NCI-H345 treated with DMSO at 0.1 percent for 48 hours (cell line): ENCODE results near the gene MROH8.

ENCODE experiments used
- DNase-seq: peaks from one replicate; lab custom pipeline; 2025; ENCODE audit not compliant: unreplicated experiment; lab: John Stamatoyannopoulos, UW

MROH8 gene

DNA sequence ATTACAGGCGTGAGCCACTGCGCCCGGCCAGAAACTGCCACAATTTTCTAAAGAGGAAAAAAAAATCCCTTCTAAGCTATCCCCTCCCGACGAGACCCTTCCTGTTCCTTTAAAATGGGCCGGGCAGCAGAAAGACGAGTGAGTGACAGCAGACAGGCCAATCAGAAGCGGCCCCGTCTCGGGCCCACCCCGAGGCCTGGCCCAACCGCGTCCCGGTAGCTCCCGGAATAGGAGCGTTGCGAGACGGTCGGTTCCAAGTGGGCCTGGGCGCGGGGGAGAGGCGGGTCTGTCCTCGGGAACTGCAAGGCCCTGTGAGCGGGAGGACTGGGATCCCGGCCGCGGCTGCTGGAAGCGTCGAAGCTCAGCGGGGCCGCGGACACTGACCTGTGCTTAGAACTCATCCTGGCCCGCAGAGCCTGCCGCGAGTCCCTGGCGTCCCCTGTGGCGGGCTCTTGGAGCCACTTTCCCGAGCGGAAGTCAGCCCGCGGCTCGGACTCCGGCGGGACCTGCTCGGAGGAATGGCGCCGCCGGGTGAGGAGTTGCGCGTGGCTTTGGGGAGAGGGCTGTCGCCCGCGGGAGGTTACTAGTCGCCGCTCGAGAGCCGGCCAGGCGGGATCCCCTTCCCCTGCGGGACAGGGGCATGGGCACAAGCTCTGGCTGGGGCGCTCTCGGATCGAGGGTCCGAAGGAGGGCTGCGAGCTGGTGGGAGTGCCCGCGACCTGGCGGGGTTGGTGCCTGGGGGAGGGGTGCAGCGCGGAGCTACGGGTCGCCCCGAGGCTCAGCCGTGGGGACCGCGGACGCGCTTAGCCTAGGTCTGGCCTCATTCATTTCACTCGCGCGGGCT lies at the start of gene MROH8, which contains the start of gene RPN2:
TSS of gene MROH8 (minus strand) at position 710 of the 844 bp plus-strand sequence.
TSS of gene RPN2 (plus strand) at position 492 of the 844 bp plus-strand sequence. CDS start at position 519, 27 bp downstream.
- peak; percentile 97 for DNase-seq

DNA sequence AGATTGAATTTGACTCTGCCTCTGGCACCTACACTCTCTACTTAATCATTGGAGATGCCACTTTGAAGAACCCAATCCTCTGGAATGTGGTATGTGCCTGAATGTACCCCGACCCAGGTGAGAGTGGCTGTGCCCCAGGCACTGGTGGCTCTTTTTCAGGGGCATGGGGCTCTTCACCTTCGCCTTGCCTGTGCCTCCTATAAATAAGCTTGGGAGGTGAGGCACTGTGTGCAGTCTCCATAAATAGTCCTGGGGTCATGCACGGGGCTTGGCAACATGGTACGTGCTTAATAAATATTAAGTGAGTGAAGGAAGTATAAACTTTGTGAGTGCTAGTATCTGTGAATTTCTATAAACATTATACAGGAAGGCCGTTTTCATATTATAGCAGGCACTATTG lies 49.3 kb upstream of the MROH8 start:
- DNase-seq = no peak

DNA sequence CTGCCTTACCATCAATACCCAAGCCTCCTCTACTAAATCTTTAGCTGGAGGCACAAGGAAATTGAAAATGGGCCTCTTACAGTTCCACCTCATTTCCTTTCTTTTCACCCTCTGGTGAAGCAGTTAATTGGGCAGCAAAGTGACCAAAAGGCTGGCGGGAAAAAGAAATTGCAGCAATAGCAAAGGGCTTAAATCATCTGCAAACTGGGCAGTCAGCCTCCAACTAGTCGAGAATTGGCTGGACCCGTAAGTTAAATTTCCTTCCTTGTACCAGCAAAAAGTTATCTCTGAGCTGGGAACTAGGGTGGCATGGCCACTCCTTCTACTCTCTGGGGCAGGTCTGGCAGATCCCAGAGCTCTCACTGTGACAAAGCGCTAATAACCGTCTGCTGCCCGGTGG lies 48.7 kb upstream of the MROH8 start:
- DNase-seq = no peak

DNA sequence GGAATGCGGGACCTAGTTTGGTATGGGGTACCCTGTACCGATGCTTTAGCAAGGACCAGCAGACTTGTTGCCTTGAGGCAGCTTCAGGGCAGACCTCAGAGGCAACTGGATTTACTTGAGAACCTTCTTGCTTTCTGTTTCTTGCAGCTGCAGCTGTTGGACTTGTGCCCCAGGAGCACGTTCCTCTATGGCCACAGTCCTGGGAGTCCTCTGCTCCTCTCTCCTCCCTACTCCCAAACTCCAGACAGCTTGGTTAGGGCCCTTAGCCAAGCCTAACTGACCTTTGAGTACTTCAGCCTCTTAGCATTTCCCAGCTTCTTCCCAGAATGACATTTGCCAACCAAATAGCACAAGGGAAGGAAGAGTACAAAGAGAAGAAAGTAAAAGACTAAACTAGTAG lies 47.5 kb upstream of the MROH8 start:
- no peak for DNase-seq

DNA sequence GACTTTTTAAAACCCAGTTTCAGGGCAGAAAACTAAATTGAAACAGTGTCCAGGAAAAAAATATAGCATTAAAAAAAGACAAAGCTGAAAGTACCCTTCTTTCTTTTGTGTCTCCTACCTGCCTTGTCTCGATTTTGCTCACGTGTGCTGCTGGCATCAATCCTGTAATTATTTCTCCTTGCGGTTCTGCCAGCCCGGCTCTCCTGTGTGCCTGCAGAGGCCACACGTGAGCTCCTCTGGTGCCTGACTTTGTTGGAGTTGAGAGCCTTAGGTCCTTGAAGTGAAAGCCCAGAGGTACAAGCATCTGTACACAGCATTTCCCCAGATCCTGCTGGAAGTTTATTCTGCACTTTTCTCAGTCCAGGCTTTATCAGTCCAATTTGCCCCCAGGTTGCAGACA lies 45.8 kb upstream of the MROH8 start:
- no peak for DNase-seq

DNA sequence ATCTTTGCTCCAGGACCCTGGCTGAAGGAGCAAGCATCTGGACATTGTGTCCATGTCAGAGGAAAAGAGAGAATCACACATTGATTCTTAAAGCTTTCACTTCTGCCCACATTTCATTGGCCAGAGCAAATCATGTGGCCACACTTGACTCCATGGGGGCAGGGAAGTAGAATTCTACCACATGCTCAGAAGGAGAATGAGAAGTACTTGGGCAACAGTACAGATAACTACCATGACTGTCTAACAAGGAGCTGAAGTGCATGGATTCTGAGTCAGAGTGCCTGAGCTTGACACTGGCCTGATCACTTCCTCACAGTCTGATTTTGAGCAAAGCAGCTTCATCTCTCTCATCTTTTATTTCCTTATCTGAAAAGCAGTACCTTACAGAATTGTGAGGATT lies 43.7 kb upstream of the MROH8 start:
- DNase-seq = no peak

DNA sequence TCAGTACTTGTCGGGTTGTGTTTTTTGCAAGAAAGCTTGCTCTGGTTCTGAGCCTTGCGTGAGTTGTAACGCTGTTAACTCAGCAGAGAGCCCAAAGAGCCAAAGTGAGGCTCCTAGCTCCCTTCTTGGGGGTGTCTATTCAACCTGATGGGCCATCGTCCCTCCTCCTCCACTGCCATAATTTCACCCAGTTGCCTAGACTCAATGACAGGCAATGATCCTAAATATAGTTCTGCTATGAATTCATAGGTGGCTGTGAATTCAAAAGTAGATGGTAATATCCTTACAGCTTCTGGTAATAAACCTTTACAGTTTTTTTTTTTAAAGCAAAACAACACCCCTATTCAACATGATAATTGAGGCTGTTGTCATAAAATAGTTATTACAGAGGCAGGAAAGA lies 42.7 kb upstream of the MROH8 start:
- DNase-seq = no peak

DNA sequence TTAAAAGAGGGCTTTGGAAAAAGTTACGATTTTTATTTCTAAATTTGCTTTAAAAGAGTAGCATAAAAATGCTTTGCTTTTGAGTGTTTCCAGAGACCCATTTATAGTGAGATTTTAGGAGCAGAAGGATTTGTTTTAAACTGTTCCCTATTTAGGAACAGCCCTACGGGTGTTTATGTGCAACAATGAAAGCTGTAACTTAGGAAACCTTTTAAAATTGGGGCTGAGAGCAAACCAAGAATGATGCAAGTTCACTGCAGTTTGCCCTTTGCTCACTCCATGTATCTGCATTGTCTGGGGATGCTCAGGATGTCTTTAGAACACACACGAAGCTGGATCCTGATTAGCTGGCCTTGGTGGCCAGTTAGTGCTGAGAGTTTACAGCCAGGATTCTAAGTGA lies 41.4 kb upstream of the MROH8 start:
- DNase-seq = no peak

DNA sequence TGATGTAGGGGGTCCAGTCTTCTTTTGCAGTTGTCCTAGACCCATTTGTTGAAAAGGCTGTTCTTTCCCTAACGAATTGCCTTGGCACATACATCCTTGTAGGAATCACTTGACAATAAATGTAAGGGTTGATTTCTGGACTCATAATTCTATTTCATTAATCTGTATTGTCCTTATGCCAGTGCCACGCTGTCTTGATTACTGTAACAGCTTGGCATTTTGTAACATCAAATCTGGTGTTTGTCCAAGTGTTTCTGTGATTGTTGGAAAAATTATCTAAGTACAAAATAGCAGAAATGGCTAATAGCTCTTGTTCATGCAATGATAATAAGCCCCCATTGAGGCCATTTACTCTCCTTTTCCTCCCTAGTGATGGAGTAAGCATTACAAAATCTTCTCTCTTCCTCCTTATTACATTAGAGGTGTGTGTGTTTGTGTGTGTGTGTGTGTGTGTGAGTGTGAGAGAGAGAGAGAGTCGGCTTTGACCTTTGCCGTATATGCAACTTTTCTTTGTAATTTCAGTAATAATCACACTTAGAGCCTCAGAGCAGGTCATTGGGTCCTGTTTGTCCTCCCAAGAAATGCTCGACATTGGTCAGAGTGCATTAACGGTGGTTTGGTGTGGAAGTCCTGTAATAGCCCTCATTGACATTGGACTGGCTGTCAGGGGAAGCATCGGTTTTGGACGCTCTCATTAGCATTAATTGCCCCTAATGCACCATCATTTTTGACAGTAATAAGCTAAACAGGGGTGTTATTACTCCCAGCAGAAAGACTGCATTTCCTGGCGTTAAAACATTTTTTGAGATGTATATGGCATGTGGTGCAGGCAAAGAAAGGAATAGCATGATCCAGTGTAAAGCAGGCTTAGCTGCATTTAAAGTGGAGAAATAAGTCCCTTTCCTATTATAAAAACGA lies 40.7 kb upstream of the MROH8 start:
- no peak for DNase-seq

DNA sequence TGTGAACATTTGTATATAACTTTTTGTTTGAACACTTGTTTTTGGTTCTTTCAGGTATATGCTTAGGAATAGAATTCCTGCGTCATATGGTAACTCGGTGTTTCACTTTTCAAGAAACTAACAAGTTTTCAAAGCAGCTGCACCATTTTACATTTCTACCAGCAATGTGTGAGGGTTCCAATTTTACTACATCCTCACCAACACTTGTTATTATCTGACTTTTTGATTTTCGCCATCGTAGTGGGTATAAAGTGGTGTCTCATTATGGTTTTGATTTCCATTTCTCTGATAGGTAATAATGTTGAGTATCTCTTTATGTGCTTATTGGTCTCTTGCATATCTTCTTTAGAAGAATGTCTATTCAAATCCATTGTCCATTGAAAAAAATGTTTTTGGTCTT lies 39.6 kb upstream of the MROH8 start:
- no peak for DNase-seq

DNA sequence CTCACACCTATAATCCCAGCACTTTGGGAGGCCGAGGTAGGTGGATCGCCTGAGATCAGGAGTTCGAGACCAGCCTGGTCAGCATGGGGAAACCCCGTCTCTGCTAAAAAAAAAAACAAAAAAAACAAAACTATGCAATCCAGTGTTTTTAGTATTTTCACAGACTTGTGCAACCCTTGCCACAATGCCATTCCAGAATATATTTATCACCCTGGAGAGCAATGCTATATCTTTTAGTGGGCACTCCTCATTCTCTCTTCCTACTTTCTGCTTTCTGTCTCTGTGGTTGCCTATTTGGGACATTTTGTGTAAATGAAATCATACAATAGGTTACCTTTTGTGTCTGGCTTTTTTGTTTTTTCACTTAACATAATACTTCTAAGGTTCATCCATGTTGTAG lies 39.1 kb upstream of the MROH8 start:
- DNase-seq = no peak

DNA sequence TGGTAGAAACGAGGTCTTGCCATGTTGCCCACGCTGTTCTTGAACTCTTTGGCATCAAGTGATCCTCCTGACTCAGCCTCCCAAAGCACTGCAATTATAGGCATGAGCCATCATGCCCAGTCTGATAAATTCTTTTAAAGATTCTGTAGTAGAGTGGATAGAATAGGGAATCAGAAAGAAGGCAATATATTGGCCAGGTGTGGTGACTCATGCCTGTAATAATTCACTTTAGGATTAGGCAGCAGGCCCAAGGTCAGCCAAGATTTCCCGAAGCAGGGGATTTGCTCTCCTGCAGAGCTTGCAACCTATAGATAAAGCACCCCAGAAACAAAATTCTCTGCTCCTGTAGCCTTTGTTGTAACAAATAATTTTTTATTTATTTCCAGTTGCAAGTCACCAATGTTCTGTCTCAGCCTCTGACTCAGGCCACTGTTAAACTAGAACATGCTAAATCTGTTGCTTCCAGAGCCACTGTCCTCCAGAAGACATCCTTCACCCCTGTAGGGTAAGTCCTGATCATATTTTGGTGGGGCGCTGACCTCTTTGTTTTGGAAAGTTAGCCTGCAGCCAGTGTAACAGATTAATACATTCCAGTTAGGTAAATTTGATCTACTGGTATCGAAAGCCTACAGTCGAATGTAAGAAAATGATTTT lies 30.4 kb upstream of the MROH8 start:
- DNase-seq = no peak

DNA sequence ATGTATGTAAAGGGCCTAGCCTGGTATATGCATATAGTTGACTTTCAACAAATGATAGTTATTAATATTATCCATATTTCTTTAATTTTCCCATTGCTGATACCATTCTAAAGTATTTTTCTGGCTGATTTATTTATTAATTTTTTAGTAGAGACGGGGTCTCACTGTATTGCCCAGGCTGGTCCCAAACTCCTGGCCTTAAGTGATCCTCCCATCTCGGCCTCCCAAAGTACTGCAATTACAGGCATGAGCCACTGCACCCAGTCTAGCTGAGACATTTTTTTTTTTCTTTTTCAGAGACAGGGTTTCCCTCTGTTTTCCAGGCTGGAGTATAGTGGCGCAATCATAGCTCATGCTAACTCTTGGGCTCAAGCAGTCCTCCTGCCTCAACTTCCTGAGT lies 29.8 kb upstream of the MROH8 start:
- no peak for DNase-seq

DNA sequence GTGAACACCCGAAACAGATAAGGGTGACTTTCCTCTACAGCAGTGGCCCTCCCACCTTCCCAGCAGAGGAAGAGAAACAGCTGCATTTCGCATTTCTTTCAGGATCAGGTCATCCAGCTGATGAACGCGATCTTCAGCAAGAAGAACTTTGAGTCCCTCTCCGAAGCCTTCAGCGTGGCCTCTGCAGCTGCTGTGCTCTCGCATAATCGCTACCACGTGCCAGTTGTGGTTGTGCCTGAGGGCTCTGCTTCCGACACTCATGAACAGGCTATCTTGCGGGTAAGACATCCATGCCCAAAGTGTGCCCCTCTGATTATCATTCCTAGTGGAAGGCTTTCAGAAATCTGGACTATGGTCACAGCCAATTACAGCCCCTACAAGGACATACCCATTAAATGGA lies 27.8 kb upstream of the MROH8 start:
- no peak for DNase-seq

DNA sequence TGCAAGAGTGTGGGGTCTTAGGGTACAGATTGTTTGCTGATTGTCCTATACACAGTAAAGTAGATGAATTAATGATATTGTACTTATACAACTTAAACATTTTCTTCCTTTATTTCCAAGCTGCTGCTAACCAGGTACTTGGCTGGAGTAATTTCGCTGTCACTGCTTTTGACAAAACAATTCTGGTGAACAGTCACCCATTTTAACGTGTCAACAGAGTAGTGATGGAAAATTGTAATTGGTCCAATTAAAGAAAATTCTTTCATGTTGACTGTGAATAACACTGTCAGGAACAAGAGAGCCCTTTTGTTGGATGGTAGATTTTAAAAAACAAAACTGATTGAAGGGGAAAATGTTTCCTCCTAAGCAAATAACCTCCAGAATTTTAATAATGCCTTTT lies 26.4 kb upstream of the MROH8 start:
- no peak for DNase-seq

DNA sequence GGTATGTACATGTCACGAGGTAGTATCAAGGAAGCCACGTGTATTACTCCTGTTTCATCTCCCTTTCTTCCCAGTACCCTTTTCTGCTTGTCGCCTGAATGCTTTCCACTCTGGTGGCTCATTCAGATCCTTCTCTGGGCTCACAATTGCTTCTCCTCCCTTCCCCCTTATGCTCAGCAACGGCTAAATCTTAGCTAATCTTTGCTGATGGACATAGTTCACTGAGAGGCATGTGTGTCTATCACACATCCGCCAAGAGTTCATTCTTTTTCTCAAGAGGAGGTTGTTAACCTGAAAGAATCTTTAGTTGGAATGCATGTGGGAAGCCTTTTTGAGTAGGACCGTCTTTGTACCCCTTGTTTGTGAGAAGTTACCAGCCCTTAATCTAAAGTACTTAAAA lies 25.8 kb upstream of the MROH8 start:
- DNase-seq = no peak

DNA sequence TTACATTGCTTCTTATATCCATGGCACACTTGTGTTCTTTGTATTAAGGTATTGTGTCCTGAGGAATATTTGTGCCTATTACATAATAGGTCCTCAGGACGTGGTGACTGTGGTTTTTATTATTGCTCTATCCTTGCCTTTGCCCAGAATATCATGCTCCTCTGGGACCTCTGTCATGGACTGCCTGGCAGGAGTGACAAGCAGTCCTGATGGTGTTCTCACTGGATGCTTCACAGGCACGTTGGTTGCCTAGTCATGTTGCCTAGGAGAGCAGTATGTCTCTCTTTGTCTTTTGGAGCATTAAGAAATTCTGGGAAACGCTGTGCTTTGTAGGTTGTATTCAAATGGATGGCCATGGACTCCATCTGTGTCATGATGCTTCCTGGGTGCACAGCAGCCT lies 24.7 kb upstream of the MROH8 start:
- DNase-seq = no peak

DNA sequence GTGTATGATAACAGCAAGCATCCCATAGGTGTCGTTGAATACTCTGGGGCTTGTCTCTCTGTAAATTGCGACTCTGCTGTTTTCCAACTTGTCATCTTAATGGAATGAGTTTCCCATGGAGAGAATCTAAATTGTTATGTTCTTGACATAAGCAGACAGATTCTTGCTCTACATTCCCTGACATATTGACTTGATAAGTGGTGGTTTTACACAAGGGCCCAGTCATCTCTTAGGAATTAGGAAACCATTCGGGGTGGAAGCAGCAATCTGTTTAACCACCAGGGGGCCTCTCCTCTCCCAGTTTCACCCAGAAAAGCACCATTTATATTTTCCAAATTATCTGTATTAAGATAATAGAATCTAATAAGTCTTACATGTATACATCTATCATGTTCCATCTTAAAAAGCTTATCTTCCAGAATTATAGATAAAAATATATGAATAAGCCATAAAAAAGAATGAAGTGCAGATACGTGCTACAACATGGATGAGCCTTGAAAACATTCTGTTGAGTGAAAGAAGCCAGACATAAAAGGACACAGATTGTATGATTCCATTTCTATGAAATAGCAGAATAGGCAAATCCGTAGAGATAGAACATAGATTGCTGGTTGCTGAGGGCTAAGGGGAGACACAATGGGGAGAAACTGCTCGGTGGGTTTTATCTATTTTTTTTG lies 23.1 kb upstream of the MROH8 start:
- DNase-seq = no peak

DNA sequence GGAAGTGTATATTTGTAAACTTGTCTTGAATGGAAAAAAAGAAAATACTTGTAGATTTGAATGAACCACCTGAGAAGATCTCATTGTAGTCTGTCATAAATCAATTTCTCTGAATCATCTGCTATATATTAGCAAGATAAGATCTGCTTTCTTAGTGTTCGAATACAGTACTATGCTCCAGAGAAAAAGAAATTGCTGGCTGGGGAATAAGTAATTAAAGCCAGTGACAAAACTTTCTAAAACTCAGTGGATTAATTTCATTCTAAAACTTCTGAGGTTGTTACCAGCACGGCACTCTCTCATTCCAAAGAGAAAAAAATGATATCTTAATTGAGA lies 22.4 kb upstream of the MROH8 start:
- DNase-seq = no peak

DNA sequence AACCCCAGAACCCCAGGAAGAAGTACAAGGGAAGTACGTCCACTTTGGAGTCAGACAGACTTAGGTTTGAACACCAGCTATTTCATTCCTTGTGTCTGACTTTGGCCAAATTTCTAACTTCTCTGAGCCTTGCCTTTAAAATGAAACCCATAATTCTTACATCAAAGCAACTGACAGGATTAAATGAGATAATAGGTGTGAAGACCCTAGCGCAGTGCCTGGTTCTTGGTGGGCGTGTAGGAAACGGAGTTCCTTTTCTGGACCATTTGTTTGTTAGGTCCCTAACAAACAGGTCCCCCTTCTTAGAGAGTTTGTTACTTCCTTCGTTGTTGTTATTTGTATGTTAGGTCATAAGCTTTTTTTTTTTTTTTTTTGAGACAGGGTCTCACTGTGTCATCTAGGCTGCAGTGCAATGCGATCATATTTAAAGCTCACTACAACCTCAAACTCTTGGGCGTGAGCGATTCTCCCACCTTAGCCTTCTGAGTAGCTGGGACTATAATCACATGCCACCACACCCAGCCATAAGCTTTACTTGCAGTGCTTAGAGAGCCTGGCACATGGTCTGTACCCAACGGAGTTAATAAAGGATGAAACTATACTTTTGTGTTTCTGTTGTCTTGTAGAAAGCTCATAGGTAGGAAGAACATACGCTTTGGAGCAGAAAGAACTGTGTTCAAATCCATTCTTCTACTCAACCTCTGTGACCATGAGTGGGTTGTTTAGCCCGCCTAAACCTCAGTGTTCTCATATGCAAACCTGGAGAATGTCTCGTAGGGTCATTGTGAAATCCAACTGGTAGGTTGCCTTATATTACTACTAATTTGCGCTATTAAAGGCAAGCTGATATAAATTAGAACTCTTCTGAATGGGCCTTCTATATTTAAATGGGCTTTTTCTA lies 21.8 kb upstream of the MROH8 start:
- no peak for DNase-seq
